DMS53 (cell line): ENCODE results near the gene BBS5.

Experiments
- DNase-seq: peaks from one replicate; lab custom pipeline; 2025; lab: John Stamatoyannopoulos, UW

BBS5 gene

DNA sequence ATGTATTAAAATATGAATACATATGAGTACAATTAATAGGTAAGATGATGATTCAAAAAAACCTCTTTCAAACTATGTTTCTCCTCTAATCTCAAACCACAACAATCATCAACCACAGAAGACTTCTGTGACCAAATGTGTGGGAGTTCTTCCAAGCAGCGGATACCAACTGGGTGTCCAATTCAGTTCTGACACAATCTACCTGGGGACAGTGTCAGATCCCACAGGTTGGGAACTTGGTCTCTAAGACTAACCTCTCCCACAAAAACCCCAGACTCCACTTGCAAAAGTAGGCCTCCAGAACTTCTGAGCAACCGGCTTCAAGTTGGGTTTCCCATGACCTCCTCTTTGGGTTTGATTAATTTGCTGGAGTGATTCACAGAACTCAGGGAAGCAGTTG is 67.5 kb downstream of the BBS5 start:
- DNase-seq: no peak
